Measurements from ENCODE around the gene CEP250.

CEP250 gene

GRCh38 chr20:35468671-35469334, 13.4 kb downstream of the CEP250 start:
- no peaks in the 10 kb centered on the region for H3K9me2 ChIP-seq (replicated peaks; ENCODE audit: low read depth, low read length)
- no peak overlapping the region for H2AFZ ChIP-seq (ENCODE audit: low read length)
- no peak overlapping the region for H3K4me3 ChIP-seq (ENCODE audit: low read length, poor library complexity, severe bottlenecking)
- H3K79me2 ChIP-seq (ENCODE audit: insufficient read depth, low read length), result no peaks in the 10 kb centered on the region
- TF ChIP-seq EZH2phosphoT487 (IDR thresholded peaks at IDR 0.05; ENCODE audit: borderline replicate concordance) (no peak), CTCF (conservative IDR thresholded peaks at IDR 0.05; ENCODE audit: low read length) (no peak)
- peaks cover 44% of the 10 kb centered on the region; the same call in 1 of the 2 replicates for H3K36me3 ChIP-seq (ENCODE audit: insufficient read depth, low read length)
- no peak overlapping the region for H3K9ac ChIP-seq (ENCODE audit: low read depth, low read length, poor library complexity, severe bottlenecking)
- no peaks in the 10 kb centered on the region for H4K20me1 ChIP-seq (ENCODE audit: insufficient read depth, low read length, poor library complexity, severe bottlenecking)
- H3K27me3 ChIP-seq (ENCODE audit: insufficient read depth, low read length, poor library complexity, severe bottlenecking), result no peaks in the 10 kb centered on the region
- H3K4me1 ChIP-seq (ENCODE audit: insufficient read depth, low read length, poor library complexity, severe bottlenecking), result no peaks in the 10 kb centered on the region
- no peaks in the 10 kb centered on the region for H3F3A ChIP-seq (ENCODE audit: low read depth)
- H3K9me3 ChIP-seq (ENCODE audit: insufficient read depth, low read depth, low read length), result no peaks in the 10 kb centered on the region
- no peak overlapping the region for H3K4me2 ChIP-seq (ENCODE audit: low read depth, low read length, poor library complexity, severe bottlenecking)

- no peaks in the 10 kb centered on the region for H4K20me1 ChIP-seq (ENCODE audit: insufficient read depth, low read length, poor library complexity, severe bottlenecking)
Observed at GRCh38 chr20:35472209-35472608, 16.8 kb downstream of the CEP250 start.

GRCh38 chr20:35473684-35474083, 18.3 kb downstream of the CEP250 start:
- H4K20me1 ChIP-seq (ENCODE audit: insufficient read depth, low read length, poor library complexity, severe bottlenecking), result no peaks in the 10 kb centered on the region
- H3K9me3 ChIP-seq (ENCODE audit: insufficient read depth, low read depth, low read length), result no peaks in the 10 kb centered on the region
- H3K79me2 ChIP-seq (ENCODE audit: insufficient read depth, low read length), result no peaks in the 10 kb centered on the region
- H3K36me3 ChIP-seq (ENCODE audit: insufficient read depth, low read length), result peaks cover 64% of the 10 kb centered on the region; the same call in 1 of the 2 replicates
- H3K9me2 ChIP-seq (replicated peaks; ENCODE audit: low read depth, low read length), result no peaks in the 10 kb centered on the region
- H3K27me3 ChIP-seq (ENCODE audit: insufficient read depth, low read length, poor library complexity, severe bottlenecking), result no peaks in the 10 kb centered on the region
- no peak overlapping the region for H3K9ac ChIP-seq (ENCODE audit: low read depth, low read length, poor library complexity, severe bottlenecking)
- no peak overlapping the region for H3K4me2 ChIP-seq (ENCODE audit: low read depth, low read length, poor library complexity, severe bottlenecking)
- no peak overlapping the region for H3K4me3 ChIP-seq (ENCODE audit: low read length, poor library complexity, severe bottlenecking)
- H3K4me1 ChIP-seq (ENCODE audit: insufficient read depth, low read length, poor library complexity, severe bottlenecking), result no peaks in the 10 kb centered on the region
- no peaks in the 10 kb centered on the region for H3F3A ChIP-seq (ENCODE audit: low read depth)
- TF ChIP-seq CTCF (conservative IDR thresholded peaks at IDR 0.05; ENCODE audit: low read length) (no peak), EZH2phosphoT487 (IDR thresholded peaks at IDR 0.05; ENCODE audit: borderline replicate concordance) (no peak)
- no peak overlapping the region for H2AFZ ChIP-seq (ENCODE audit: low read length)

More at GRCh38 chr20:35472209-35472608, 16.8 kb downstream of the CEP250 start:
- H3K4me1 ChIP-seq (ENCODE audit: insufficient read depth, low read length, poor library complexity, severe bottlenecking), result no peaks in the 10 kb centered on the region
- H3K27me3 ChIP-seq (ENCODE audit: insufficient read depth, low read length, poor library complexity, severe bottlenecking), result no peaks in the 10 kb centered on the region
- no peaks in the 10 kb centered on the region for H3K9me3 ChIP-seq (ENCODE audit: insufficient read depth, low read depth, low read length)
- no peaks in the 10 kb centered on the region for H3K9me2 ChIP-seq (replicated peaks; ENCODE audit: low read depth, low read length)
- H3F3A ChIP-seq (ENCODE audit: low read depth), result no peaks in the 10 kb centered on the region
- H3K4me3 ChIP-seq (ENCODE audit: low read length, poor library complexity, severe bottlenecking), result no peak overlapping the region
- no peak overlapping the region for H3K9ac ChIP-seq (ENCODE audit: low read depth, low read length, poor library complexity, severe bottlenecking)
- H3K79me2 ChIP-seq (ENCODE audit: insufficient read depth, low read length), result no peaks in the 10 kb centered on the region
- no peak for TF ChIP-seq EZH2phosphoT487 (IDR thresholded peaks at IDR 0.05; ENCODE audit: borderline replicate concordance)
- no peak for TF ChIP-seq CTCF (conservative IDR thresholded peaks at IDR 0.05; ENCODE audit: low read length)
- no peak overlapping the region for H3K4me2 ChIP-seq (ENCODE audit: low read depth, low read length, poor library complexity, severe bottlenecking)
- no peak overlapping the region for H2AFZ ChIP-seq (ENCODE audit: low read length)
- peaks cover 57% of the 10 kb centered on the region; the same call in 1 of the 2 replicates for H3K36me3 ChIP-seq (ENCODE audit: insufficient read depth, low read length)

All from Loucy (cell line).